Upper lobe of left lung (tissue), 6 donors: Measurements from ENCODE around the gene HTRA3. TPM values are rescaled to one million over a fixed set of nuclear protein-coding genes. Genes with fewer than 3 reads are reported as not detected.

Source experiments
- ATAC-seq, 2 donors: fragments of 200-7000 bp; cut with Tn5 transposase; one replicate each; pipeline ENCODE4 v1.9.1; 2022; ENCODE audit warnings: mild to moderate bottlenecking in 2 of 2, moderate library complexity in 2 of 2; ENCODE audit not compliant: low FRiP score in 2 of 2
- DNase-seq, 2 donors: peaks; one replicate each; pipeline ENCODE4 v3.0.0-alpha.2; 2019 to 2020
- H3K27ac ChIP-seq, 4 donors: fragments of 200-600 bp; sonication (generic); one replicate each; pipeline ENCODE4 v1.5.1; 2016 to 2019
- H3K27me3 ChIP-seq, 4 donors: fragments of 200-600 bp; sonication (generic); one replicate each; pipeline ENCODE4 v1.5.1; 2017 to 2019
- H3K36me3 ChIP-seq, 4 donors: fragments of 200-600 bp; sonication (generic); one replicate each; pipeline ENCODE4 v1.5.1; 2016 to 2019
- H3K4me1 ChIP-seq, 4 donors: fragments of 200-600 bp; sonication (generic); one replicate each; pipeline ENCODE4 v1.5.1; 2018 to 2019
- H3K4me3 ChIP-seq, 4 donors: fragments of 200-600 bp; sonication (generic); one replicate each; pipeline ENCODE4 v1.5.1; 2017 to 2019; ENCODE audit warnings: mild to moderate bottlenecking in 2 of 4, moderate library complexity in 1 of 4
- H3K9me3 ChIP-seq, 4 donors: fragments of 200-600 bp; sonication (generic); one replicate each; pipeline ENCODE4 v1.5.1; 2018 to 2019
- EP300 ChIP-seq, 4 donors: sonication (generic); formaldehyde crosslinking; IDR thresholded peaks; one replicate each; pipeline ENCODE4 v1.5.1; 2017; ENCODE audit warnings: antibody characterized with exemption in 4 of 4, control low read depth in 2 of 4
- POLR2A ChIP-seq, 4 donors: fragments of 450-650 bp; IDR thresholded peaks; one replicate each; pipeline ENCODE4 v1.5.1; 2016 to 2017; ENCODE audit warnings: antibody characterized with exemption in 4 of 4, mild to moderate bottlenecking in 2 of 4
- POLR2AphosphoS5 ChIP-seq, 2 donors: sonication (generic); formaldehyde crosslinking; IDR thresholded peaks; one replicate each; pipeline ENCODE4 v1.5.1; 2017; ENCODE audit warnings: antibody characterized with exemption in 2 of 2
- WGBS, 2 donors: methylation state at CpG; one replicate each; pipeline ENCODE4 v1.1.5; 2017 to 2018; 5-methylcytosine and 5-hydroxymethylcytosine counted together
- total RNA-seq, 6 donors: library from RNA; depleted of rRNA in 4 of 6; stranded (reverse); fragments of >200 nt in 4 of 6; gene quantifications; one replicate each; pipeline versions ENCODE4 v1.1.0 to v1.2.1, GENCODE V29; 2016 to 2021
- TF ChIP-seq, protein P1 (sequence below), 6 experiments: fragments of 450-650 bp in 4 of 6; fragments of 200-600 bp in 2 of 6; sonication (generic) in 2 of 6; IDR thresholded peaks; one replicate each; pipeline ENCODE4 v1.5.1; 2016 to 2019; ENCODE audit warnings: antibody characterized with exemption in 6 of 6
- donor health status: DM: no; HTN: no; CAD: no; lungs with moderate emphysema.
- donor health status: DM: no; HTN: yes; CAD: no; lungs with severe emphysema.

HTRA3 gene
- total RNA-seq, 6 donors from 2014 or later, result 5.2 to 51.1 (median 19.7) TPM

DNA sequence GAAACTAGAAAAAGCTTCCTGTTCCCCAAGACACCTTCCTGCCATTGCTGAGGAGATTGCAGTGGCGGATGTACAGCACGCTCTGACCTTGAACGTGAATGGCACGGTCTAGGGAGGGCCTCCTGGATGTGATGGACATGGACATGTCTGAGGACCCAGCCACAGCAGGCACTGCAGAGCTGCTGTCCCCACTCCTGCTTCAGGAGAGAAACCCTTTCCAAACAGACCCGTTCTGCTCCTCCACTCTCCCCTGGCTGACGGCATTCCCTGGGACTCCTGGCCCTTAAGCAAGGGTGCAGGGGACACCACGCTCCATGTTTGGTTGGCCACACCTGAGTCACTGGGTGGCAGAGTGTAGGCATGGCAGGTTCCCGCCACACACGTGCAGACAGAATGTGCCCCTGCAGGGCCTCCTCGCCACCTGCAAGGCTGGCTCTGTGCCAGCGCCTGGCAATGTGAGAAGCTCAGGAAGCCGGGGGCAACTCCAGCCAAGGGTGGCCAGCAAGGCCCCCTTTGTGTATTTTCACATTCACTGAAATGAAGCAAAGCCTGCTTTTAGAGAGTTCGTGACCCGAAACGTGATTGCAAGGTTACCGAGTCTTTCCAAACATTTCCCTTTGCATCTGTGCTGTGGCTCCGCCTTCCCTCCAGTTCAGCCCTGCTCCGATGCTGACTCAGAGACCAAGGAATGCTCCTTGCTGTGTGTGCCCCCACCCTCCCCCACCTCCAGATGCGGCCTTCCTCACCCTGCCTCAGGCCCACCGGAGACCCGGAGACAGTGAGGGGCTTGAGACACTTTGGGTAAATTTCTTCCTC, 46.1 kb downstream of the HTRA3 start:
- H3K4me1 ChIP-seq, result peaks cover 12 to 20% (median 16%) of the 10 kb centered on the region in 4 donors
- WGBS, 2 donors, result 34 to 38% methylated on average over 18 to 21 of the region's 21 CpGs
- ATAC-seq, result peak; percentile 78 to 83
- no peaks in the 10 kb centered on the region for H3K9me3 ChIP-seq
- no peak overlapping the region for H3K4me3 ChIP-seq
- peak; percentile 45 to 78 for DNase-seq
- no peaks in the 10 kb centered on the region for H3K27me3 ChIP-seq
- no peak overlapping the region for H3K27ac ChIP-seq
- H3K36me3 ChIP-seq, result no peaks in the 10 kb centered on the region
- no peak for TF ChIP-seq EP300 (IDR thresholded peaks at IDR 0.05)
- TF ChIP-seq, protein P1, sequence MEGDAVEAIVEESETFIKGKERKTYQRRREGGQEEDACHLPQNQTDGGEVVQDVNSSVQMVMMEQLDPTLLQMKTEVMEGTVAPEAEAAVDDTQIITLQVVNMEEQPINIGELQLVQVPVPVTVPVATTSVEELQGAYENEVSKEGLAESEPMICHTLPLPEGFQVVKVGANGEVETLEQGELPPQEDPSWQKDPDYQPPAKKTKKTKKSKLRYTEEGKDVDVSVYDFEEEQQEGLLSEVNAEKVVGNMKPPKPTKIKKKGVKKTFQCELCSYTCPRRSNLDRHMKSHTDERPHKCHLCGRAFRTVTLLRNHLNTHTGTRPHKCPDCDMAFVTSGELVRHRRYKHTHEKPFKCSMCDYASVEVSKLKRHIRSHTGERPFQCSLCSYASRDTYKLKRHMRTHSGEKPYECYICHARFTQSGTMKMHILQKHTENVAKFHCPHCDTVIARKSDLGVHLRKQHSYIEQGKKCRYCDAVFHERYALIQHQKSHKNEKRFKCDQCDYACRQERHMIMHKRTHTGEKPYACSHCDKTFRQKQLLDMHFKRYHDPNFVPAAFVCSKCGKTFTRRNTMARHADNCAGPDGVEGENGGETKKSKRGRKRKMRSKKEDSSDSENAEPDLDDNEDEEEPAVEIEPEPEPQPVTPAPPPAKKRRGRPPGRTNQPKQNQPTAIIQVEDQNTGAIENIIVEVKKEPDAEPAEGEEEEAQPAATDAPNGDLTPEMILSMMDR (IDR thresholded peaks at IDR 0.05), result peak in 1 of 6 experiments; percentile 29

DNA sequence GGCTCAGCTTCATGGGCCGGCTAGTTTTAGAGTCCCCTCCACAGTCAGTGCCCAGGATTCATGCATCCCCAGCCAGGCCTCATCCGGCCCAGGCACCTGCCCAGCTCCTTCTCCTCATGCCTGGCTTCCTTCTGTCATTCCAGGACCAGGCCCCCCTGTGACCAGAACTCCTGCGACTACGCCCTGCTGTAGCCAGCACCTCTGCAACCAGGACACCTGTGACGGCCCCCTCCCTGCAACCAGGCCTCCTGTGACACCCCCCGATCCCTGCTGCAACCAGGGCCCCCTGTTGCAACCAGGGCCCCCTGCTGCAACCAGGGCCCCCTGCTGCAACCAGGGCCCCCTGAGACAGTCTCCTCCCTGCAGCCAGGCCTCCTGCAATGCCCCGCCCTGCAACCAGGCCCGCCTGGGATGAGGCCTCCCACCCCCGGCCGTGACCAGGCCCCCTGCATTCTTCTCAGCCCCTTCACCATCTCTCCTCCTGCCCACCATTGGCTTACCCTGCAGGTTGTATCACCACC, 46.8 kb downstream of the HTRA3 start:
- TF ChIP-seq EP300 (IDR thresholded peaks at IDR 0.05) (no peak), POLR2AphosphoS5 (IDR thresholded peaks at IDR 0.05) (no peak), POLR2A (IDR thresholded peaks at IDR 0.05) (no peak)
- TF ChIP-seq, protein P1 (IDR thresholded peaks at IDR 0.05), result no peak

DNA sequence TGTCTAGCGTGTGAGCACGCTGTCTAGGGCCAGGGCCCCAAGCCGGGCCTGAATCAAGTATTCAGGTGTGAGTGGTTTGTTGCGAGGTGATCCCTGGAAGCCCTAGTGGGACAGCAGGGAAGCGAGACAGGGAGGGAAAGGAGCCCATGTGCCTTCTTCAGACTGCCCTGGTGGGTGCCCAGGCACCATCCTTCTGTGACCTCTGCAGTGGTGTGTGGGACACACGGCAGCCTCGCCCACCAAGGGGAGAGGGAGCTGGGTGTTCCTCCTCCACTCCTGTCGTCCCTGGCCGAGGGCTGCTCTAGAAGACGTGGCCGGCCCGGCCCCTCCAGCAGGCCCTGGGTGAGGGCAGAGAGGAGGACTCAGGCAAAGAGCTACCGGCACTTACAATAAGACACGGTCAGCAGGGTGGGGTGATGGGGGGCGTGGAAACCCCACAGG, 47.4 kb downstream of the HTRA3 start:
- Histone ChIP-seq H3K4me1 (peaks cover 12 to 20% (median 16%) of the 10 kb centered on the region in 4 donors), H3K36me3 (no peaks in the 10 kb centered on the region), H3K27me3 (no peaks in the 10 kb centered on the region), H3K9me3 (no peaks in the 10 kb centered on the region), H3K27ac (no peak overlapping the region), H3K4me3 (no peak overlapping the region)
- WGBS, 2 donors, result 87 to 92% methylated on average over 7 to 15 of the region's 15 CpGs
- TF ChIP-seq POLR2A (IDR thresholded peaks at IDR 0.05) (no peak), POLR2AphosphoS5 (IDR thresholded peaks at IDR 0.05) (no peak), EP300 (IDR thresholded peaks at IDR 0.05) (no peak)
- TF ChIP-seq, protein P1 (IDR thresholded peaks at IDR 0.05), result no peak
- no peak for ATAC-seq
- peak in 1 of 2 donors; percentile 75 for DNase-seq

More for the DNA sequence above, 46.8 kb downstream of the HTRA3 start:
- no peaks in the 10 kb centered on the region for H3K9me3 ChIP-seq
- ATAC-seq, result no peak
- DNase-seq, result peak in 1 of 2 donors; percentile 15
- WGBS, 2 donors, result 85 to 88% methylated on average over 6 to 7 of the region's 10 CpGs
- no peak overlapping the region for H3K4me3 ChIP-seq
- H3K4me1 ChIP-seq, result peaks cover 12 to 20% (median 16%) of the 10 kb centered on the region in 4 donors
- H3K36me3 ChIP-seq, result no peaks in the 10 kb centered on the region
- no peak overlapping the region for H3K27ac ChIP-seq
- H3K27me3 ChIP-seq, result no peaks in the 10 kb centered on the region

DNA sequence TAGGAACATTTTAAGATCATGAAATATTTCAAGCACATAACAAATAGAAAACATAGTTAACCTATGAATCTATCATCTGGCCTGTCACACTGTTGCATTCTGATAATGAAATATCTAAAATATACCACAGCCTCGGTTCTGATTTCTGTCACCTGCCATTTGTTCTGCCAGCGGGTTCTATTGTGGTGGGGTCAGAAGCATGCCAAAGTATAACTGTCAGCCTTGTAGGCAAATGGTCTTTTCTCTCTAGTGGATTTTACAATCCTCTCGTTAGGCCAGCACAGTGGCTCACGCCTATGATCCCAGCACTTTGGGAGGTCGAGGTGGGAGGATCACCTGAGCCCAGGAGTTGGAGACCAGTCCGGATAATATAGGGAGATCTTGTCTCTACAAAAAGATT, 47.9 kb downstream of the HTRA3 start:
- no peak for ATAC-seq
- no peak overlapping the region for H3K4me3 ChIP-seq
- H3K27me3 ChIP-seq, result no peaks in the 10 kb centered on the region
- no peak for DNase-seq
- H3K9me3 ChIP-seq, result no peaks in the 10 kb centered on the region
- TF ChIP-seq, protein P1 (IDR thresholded peaks at IDR 0.05), result no peak
- TF ChIP-seq EP300 (IDR thresholded peaks at IDR 0.05), result no peak
- no peak for TF ChIP-seq POLR2A (IDR thresholded peaks at IDR 0.05)
- TF ChIP-seq POLR2AphosphoS5 (IDR thresholded peaks at IDR 0.05), result no peak
- no peak overlapping the region for H3K27ac ChIP-seq
- H3K36me3 ChIP-seq, result no peaks in the 10 kb centered on the region
- 85 to 91% methylated on average over 6 of the region's 6 CpGs for WGBS, 2 donors
- peaks cover 12 to 20% (median 16%) of the 10 kb centered on the region in 4 donors for H3K4me1 ChIP-seq
